ENCODE data around the gene ARHGEF40.
"Not testable (repeated sequence)": the region's sequence is repeated elsewhere in the genome, so short reads cannot be mapped to it uniquely, and the experiment has no call there.

The ARHGEF40 gene

DNA sequence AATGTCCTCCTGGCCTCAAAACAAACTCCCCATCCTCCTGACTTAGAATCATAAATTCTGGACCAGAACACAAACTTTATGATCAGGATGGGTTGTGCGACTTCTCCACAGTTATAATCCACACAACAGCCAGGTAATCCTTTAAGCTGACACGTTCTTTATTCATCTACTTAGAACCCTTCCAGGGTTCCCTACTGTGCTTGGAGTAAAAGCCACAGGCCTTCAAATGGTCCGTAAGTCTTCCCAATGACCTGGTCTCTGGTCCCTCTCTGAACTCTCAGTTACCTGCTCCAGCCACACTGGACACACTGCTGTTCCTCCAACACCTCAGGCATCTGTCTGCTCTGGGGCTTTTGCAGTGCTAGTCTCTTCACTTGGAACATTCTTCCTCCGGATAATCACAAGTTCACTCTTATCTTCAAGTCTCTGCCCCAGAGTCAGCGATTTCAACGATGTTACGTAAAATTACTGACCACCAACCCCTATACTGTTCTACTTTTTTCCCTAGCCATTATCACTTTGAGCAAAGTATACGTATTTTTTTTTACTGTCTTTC, 29.7 kb upstream of the ARHGEF40 start:
- no peak for DNase-seq

DNA sequence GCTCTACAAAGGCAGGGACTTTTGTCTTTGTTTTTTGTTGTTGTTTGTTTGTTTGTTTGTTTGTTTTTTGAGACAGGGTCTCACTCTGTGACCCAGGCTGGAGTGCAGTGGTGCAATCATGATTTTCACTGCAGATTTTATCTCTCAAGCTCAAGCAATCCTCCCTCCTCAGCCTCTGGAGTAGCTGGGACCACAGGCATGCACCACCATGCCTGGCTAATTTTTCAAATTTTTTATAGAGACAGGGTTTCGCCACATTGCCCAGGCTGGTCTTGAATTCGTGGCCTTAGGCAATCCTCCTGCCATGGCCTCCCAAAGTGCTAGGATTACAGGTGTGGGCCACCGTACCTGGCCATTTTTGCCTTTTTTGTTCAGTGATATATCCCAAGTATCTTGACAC, 29.2 kb upstream of the ARHGEF40 start:
- DNase-seq: not testable (repeated sequence)

DNA sequence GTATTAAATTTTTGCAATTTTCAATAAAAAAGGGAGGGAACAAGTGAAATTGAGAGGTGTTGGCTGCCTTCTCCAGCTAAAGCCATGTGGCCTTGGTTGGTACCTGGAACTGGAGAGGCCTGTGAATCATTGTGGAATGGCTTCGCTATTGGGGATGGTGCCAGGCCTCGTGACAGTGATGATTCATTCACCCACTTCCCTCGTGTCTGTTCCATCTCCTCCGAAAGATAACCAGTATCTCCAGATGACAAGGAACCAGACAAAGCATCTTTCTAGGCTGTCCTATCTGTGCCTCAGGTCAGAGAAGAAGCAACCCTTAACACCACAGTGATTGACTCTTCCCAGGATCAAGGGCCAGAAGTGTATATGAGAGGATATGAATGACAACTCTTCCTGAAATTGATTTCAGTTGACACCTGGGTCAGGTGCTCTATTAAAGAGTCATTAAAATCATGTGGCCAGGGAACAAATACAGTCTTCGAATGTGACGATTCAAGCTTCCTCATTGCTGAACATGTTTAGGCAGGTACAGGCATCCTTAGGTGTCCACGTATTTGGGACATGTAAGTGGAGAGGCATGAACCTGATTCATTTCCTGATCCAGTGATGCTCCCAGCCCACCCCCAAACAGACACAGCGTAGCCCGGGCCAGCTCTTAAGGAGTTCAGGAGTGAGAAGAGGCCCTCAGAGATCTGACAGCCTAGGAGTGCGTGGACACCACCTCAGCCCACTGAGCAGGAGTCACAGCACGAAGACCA, 28.2 kb upstream of the ARHGEF40 start, which contains the start of gene RNASE7:
Gene RNASE7 (plus strand): TSS at position 687 of the 758 bp plus-strand sequence. CDS start 631 bp downstream, outside the sequence.
- no peak for DNase-seq

DNA sequence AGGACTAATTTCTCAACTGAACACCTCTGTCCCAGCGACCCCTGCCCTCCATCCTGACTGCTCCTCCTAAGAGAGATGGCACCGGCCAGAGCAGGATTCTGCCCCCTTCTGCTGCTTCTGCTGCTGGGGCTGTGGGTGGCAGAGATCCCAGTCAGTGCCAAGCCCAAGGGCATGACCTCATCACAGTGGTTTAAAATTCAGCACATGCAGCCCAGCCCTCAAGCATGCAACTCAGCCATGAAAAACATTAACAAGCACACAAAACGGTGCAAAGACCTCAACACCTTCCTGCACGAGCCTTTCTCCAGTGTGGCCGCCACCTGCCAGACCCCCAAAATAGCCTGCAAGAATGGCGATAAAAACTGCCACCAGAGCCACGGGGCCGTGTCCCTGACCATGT, 27.2 kb upstream of the ARHGEF40 start:
- DNase-seq: no peak

DNA sequence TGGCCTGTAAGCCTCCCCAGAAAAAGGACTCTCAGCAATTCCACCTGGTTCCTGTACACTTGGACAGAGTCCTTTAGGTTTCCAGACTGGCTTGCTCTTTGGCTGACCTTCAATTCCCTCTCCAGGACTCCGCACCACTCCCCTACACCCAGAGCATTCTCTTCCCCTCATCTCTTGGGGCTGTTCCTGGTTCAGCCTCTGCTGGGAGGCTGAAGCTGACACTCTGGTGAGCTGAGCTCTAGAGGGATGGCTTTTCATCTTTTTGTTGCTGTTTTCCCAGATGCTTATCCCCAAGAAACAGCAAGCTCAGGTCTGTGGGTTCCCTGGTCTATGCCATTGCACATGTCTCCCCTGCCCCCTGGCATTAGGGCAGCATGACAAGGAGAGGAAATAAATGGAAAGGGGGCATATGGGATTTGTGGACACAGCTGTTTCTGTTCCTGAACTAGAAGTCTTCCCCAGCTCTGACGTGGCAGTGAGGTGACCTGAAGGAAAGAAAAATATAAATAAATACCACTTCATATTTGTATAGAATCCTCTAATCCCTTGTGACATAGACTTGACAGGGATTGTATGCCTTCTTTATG, 26.6 kb upstream of the ARHGEF40 start:
- no peak for DNase-seq

DNA sequence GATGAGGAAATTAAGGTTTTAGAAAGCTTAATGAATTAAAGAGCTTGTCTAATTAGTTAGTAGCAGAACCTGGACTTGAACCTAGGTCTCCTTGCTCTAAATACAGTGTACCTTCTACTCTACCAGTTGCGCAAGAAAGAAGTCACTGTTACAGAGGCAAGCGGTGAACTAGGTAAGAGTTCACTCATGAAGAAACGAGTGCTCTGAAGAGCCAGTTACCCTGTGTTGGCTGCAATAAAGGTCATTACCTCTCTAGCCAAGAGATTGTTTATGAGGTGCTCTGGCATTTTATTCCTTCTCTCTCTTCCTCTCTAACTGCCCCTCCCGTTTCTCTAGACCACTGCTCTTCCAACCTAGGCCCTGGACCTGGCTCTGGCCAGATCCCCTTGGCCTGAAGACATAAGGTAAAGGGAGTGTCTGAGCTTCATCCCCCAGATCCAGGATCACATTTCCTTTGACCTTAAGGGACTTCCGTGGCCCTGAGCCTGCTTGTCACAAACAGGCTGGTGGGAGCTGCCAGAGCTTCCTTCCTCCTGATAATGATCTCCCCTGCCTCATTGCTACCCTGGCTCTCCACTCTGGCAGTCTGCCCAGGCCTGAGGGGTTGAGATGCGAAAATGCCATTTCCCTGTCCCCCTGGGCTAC, 26.0 kb upstream of the ARHGEF40 start:
- DNase-seq: no peak

DNA sequence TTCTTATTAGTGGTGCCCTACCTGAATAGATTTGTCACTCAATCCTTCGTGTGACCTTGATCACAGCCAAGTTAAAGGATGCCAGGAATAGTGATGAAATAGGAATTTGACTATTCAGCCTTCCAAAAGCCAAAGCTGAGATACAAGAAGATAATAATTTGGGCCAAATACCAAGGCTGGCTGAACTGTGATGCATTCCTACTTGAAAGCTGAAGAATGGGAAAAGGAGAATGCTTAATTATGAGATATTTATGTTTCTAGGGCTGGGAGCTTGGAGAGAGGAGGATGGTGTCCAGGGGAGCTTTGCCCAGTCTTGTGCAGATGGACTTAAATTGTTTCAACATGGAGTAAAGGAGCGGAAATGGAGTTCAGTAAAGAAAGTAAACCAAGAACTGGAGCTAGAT, 22.7 kb upstream of the ARHGEF40 start:
- DNase-seq: no peak

DNA sequence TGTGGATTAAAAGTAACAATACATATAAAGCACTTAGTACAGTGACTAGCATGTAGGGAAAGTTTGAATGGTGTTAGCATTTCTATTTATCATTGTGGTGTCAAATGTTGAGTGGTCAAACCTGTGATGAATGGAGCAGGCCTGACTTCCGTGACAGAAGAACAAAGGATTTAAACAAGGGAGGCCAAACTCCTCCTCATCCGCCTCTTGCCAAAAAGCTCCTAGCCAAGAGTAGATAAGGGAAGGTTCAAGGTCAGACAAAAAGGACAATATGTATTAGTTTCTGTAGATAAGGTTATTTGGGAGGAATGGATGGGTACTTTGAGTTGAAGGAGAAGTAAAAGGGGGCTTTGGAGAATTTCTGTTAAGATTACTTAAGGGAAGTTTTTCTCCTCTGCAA, 21.5 kb upstream of the ARHGEF40 start:
- no peak for DNase-seq

DNA sequence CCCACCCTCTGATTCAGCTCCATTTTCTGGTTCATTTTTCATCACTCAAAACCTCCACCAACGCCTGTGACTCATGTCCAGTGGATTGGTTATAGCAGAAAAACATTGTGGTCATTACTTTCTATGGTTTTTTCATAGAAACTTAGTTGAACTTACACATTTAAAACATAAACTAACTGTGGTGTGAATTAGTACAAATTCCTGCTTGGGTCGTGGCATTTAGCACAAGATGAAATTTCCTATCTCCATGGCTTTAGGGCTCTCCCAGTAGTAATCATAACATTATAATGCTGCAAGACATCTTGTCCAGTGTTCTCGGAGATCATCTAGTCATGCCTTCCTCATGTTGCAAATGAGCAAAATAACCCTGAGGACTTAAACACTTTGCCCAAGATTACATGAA, 20.8 kb upstream of the ARHGEF40 start:
- no peak for DNase-seq

DNA sequence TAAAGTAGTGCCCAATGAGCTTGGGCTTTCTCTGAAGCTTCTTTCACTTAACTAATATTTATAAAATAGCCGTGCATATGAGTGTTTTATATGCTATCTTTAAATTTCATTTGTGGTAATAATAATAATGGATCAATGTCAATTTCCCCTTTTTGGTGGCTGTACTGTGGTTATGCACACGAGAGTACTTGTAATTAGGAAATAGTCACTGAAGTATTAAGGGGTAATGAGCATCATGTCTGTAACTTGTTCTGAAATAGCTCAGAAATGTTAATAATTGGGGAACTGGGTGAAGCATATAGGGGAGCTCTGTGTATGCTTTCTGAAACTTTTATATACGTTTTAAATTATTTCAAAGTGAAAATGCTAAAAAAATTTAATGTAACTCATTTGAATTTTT, 19.5 kb upstream of the ARHGEF40 start:
- no peak for DNase-seq

DNA sequence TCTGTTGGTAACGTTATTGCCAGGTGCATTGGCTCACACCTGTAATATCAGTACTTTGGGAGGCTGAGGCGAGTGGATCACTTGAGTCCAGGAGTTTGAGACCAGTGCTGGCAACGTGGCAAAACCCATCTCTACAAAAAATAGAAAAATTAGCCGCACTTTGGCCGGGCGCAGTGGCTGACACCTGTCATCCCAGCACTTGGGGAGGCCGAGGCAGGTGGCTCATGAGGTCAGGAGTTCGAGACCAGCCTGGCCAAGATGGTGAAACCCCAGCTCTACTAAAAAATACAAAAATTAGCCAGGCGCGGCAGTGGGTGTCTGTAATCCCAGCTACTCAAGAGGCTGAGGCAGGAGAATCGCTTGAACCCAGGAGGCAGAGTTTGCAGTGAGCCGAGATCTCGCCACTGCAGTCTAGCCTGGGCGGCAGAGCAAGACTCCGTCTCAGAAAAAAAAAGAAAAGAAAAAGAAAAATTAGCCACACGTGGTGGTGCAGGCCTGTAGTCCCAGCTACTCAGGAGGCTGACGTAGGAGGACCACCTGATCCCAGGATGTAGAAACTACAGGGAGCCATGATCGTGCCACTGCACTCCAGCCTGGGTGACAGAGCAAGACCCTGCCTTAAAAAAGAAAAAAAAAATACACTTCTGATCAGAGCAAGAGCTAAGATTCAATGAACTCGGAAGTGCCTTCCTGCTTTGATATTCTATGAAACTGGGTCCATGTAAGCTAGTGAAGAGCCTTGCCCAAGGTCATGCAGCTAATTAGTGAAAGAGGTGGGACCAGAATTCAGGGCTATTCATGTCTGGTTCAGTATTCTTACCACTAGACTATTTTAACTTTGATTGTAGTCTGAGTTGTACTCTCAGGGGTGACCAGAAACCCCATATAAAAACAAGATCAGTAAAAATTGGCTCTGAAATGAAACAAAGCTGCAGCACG, 16.7 kb upstream of the ARHGEF40 start:
- no peak for DNase-seq

DNA sequence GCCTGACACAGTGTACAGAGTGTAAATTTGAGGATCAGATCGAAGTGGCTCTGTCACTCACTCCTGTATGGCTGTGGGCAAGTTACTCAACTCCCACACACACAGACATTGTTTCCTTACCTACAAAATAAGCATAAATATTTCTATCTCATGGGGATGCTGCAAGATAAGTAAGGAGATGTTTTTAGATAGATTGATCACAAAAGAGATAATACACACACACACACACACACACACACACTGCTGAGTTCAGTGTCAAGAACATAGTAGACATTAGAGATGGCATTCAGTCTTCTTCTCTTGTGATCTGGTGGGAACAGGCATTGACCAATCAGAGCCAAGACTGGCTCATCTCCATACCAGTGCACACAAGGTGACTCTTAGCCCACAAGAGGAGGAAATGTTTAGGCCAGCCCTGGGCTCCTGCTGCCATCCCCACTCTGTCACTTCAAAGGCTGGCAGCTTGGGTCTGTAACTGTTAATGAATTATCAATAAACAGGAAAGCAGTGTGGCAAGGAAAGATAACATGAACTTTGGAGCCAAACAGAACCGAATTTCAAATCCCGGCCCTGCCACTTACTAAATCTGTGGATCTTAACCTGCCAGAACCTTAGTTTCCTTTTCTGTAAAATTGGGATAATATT, 15.9 kb upstream of the ARHGEF40 start:
- no peak for DNase-seq

DNA sequence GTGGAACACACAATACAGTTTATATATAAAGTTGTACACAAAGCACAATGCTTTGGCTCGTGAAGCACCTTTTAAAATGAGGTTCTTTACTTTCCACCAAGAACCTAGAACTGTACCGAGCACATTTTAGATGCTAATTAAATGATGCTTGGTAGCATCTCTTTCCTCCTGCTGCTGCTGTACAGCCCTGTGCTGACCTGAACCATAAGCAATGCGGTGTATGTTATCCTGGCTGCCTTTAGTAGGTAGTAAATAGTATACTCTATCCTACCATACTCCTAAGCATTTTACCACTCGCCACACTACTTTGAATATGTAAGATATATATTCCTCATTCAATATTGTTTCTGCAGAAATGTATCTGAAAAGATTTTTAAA, 15.3 kb upstream of the ARHGEF40 start:
- DNase-seq: no peak

DNA sequence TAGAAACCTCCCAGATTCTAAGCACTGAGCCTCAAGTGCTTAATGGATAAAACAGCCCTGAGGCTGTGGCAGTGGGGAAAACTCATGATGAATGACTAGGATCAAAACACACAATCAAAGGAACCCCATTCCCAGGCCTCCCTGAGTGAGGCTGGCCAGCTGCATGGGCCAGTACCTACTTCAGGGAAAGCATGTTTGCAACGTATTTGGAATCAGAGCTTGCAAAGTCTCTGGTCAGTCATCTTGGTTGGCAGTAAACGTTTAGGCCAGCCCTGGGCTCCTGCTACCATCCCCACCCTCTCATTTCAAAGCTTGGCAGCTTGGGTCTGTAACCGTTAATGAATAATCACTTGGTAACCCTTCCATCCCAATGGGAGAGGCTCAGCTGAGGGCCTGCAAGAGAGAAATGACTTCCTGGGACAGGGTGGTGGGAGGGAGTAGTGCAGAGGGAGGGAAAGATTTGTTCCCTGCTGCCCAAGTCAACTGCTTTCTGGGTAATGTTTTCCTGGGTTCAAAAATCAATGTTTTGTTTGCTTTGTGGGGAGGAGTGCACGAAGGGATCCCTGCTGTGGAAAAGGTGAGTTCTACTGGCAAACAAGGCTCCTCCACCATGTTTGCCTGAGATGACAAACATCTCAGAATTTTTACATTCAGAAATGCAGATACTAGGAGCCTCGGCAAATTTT, 14.5 kb upstream of the ARHGEF40 start:
- no peak for DNase-seq

DNA sequence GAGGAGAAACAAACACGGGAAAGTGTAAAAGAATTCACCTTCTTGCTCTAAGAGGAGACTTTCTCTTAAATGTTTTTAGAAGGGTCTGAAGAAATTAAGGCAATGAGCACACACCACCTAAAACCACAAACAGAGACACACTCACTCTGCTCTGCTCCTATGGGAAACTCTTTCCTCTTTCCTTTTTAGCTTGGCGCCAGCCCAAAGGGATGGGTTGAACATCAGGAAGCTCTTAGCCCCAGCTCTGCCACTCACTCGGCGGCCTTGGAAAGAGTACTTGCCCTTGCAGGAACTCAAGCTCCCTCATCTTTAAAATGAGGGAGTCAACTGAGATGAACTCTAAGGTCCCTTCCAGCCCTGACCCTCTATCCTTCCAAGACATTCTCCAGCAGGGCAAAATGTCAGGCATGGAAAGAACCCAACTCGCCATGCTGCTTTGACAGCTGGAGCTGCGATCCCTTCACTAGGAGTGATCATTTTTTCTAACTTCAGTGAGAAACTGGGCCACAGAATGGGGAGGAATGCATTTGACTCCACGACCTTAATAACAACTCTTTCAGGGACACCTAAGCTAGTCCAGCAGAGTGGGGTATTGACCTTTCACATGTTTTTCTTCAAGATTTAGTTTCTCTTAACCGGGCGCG, 13.5 kb upstream of the ARHGEF40 start:
- DNase-seq: no peak

DNA sequence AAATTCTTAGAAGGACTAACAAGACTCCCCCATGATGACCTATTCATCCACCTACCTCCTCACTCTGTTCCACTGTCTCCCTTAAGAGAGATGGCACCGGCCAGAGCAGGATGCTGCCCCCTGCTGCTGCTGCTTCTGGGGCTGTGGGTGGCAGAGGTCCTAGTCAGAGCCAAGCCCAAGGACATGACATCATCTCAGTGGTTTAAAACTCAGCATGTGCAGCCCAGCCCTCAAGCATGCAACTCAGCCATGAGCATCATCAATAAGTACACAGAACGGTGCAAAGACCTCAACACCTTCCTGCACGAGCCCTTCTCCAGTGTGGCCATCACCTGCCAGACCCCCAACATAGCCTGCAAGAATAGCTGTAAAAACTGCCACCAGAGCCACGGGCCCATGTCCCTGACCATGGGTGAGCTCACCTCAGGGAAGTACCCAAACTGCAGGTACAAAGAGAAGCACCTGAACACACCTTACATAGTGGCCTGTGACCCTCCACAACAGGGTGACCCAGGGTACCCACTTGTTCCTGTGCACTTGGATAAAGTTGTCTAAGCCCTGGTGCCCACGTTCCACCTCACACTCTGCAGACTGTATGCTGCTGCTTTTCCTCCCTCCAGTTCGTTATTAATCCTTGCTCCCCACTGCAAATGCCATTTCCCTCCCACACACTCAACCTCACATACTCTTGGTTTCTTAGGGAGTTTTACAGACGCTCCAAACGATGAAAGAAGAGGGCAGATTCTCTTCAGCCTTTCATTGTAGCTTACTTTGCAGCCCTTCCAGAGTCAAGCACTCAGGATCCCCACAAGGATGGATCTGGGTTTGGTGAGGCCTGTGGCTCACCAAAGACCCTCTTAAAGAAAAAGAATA, 12.1 kb upstream of the ARHGEF40 start, which contains the start of gene RNASE8:
Gene RNASE8 (plus strand): TSS at position 20 of the 873 bp plus-strand sequence. CDS start 71 bp downstream, at position 91.
- no peak for DNase-seq

DNA sequence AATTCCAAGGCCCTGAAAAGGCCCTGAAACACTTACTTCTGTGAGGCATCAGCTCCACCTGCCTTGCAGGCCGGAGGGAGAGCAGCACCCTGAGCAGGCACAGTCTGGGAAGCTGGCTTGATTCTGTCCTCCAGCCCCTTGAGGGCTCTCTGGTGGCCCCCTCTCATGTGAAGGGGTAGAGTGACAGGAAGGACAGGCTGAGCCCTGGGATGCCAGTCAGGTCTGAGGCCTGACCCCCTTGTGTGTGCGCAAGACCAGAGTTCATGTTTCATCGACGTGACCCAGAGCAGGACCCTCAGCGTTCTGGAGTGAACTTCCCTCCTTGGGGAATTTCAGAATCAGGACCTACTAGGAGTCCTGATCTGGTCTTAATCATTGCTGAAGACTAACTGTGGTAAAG, 11.2 kb upstream of the ARHGEF40 start:
- DNase-seq: no peak

DNA sequence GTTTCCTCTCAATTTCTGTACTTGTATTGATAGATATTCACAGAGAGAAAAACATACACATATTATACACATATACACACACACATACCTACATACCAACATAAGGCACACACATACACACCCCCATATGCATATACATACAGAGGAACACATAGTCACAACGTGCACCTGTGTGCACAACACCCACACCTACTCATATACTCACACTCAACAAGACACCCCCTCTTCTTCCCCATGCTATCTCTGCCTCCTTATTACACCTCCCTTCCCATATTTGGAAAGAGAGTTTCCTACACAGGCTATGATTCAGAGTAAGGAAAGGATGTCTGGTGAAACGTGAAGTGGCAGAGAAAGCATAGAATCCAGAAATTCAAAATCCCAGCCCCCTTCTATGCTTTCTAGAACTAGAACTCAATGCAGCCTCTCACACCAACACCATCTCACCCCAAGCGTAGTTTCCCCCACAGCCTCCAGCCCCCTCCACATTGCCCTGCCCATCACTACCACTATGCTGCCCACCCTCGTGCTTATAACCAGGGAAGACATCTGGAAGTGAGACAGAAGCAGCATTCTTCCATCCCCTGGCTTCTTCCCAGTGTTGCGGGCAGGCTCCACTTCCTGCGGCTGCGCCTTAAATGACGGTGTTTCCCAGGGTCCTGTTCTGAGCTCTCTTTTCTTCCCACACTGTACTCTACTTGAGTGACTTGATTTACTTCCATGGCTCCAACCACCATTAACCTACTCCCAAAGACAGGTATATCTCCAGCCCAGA, 10.1 kb upstream of the ARHGEF40 start:
- DNase-seq: no peak

All from NCI-H345 (cell line).